ENCODE measurements around the gene CFL2.

CFL2 gene

DNA sequence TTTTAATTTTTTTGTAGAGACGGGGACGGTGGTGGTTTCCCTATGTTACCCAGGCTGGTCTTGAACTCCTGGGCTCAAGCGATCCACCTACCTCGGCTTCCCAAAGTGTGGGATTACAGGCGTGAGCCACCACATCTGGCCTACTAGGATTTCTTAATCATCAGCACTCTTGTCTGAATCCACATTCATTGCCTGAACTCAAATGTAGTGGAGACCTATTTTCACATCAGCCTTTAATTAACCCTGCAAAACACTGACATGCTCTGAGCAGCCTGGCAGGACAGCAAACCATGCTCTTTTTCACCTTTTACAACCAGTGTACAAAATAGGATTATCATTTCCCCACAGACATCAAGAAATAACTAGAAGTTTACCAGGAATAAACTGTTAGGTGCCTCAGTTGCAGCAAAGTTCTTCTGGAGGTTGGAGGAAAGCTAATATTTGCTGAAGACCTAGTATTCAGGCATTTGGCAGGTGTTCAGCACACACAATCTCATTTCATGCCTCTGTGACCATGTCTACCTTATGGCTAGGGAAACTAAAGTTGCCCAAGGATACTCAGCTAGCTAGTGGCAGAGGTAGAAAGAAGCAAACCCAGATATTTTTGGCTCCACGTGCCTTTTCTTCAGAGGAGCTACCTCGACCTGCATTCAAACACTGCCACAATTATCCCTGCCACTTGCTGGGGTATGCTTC is 37.7 kb downstream of the CFL2 start:
- no peak for DNase-seq (ENCODE audit: low read depth, low spot score)

DNA sequence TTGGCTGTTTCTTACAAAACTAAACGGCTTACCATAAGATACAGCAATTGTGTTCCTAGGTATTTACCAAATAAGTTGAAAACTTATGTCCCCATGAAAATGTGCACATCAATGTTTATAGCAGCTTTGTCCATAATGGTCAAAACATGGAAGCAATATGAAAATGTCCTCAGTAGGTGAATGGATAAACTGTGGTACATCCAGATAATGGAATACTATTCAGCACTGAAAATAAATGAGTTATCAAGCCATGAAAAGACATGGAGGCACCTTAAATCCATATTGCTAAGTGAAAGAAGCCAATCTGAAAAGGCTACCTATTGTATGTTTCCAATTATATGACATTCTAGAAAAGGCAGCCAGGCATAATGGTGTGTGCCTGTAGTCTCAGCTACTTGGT is 40.7 kb downstream of the CFL2 start:
- DNase-seq (ENCODE audit: low read depth, low spot score): no peak

DNA sequence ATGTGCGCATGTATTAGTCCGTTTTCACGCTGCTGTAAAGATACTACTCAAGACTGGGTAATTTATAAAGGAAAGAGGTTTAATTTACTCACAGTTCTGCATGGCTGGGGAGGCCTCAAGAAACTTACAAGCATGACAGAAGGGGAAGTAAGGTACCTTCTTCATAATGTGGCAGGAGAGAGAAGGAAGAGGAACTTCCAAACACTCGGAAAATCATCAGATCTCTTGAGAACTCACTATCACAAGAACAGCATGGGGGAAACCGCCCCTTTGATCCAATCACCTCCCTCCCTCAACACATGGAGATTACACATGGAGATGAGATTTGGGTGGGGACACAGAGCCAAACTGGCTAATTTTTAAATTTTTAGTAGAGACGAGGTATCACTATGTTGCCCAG is 42.7 kb downstream of the CFL2 start:
- DNase-seq (ENCODE audit: low read depth, low spot score): no peak

DNA sequence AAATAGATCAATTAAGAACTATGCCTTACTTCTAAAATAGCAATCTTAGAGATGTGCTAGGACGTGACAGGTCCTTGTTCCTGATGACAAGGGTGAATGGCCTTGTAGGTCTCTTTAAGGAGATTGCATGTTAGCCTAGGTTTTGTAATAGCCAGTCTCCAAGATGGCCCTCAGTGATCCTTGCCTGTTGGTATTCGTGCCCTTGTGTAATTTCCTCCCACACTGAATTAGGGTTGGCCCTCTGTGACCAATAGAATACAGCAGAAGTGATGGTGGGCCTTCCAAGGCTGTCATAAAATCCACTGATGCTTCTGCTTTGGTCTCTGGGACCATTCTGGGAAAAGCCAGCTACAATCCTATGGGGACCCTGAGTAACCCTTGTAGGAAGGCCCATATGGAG is 46.3 kb downstream of the CFL2 start:
- no peak for DNase-seq (ENCODE audit: low read depth, low spot score)

DNA sequence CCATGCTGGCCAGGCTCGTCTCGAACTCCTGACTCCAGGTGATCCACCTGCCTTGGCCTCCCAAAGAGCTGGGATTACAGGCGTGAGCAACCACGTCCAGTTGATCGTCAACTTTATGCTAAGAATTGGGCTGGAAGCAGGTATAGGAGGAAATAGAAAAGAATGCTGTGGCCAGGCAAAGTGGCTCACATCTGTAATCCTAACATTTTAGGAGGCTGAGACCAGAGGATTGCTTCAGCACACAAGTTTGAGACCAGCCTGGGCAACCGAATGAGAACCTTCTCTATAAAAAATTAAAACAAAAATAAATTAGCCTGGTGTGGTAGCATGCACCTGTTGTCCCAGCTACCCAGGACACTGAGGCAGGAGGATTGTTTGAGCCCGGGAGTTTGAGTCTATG is 47.4 kb downstream of the CFL2 start:
- no peak for DNase-seq (ENCODE audit: low read depth, low spot score)

DNA sequence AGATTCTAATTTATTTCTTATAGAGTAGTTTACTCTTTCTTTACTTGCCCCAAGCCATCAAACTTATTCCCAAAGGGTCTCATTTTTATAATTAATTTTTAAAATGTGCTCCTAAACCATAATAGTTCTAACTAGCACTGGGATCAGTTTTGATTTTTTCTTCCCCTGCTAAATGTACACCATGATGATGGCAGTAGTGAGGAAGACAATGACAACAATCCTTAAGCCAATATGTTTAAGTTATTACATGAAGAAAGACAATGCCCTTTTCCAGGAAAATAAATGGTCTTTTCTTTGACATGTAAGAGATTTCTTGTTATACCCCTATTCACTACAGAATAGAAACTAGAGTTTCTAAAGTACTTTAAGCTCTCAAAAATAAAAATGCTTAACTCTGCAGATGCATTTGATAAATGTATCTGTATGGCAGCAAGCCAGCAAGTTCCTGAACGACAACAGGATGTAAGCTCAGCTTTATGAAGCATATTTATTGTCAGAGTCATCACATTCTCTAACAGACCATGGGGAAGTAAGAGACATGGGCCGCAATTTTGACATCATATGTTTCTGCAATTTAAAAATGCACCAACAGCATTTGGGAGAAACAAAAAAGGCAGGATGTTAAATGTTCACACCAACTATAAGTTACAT is 48.5 kb downstream of the CFL2 start:
- no peak for DNase-seq (ENCODE audit: low read depth, low spot score)

DNA sequence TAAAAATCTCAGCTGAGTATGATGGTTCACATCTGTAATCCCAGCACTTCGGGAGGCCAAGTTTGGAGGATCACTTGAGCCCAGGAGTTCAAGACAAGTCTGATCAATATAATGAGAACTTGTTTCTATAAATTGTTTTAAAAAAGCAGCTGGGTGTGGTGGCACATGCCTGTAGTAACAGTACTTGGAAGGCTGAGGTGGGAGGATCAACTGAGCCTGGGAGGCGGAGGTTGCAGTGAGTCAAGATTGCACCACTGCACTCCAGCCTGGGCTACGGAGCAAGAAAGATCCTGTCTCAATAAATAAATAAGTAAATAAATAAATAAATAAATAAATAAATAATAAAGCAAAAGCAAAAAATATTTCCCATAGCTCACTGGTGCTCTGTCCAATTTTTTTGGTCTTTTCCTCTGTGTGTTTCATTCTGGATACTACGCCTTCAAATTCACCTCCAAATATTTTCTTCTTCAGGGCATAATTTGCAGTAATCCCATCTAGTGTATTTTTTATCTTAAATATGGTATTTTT is 51.8 kb downstream of the CFL2 start:
- no peak for DNase-seq (ENCODE audit: low read depth, low spot score)

DNA sequence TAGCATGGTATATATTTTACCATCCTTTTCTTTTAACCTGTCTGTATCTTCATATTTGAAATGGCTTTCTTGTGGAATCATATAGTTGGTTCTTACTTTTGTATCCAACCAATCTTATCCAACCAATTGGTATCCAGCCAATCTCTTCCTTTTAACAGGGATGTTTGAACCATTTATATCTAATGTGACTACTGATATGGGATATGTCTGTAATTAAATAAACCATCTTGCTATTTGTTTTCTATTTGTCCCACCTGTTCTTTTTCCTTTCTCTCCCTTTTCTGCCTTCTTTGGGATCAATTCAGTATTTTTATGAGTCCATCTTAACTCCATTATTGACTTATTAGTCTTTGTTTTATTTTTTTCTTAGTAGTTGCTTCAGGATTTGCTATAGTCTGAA is 53.6 kb downstream of the CFL2 start:
- no peak for DNase-seq (ENCODE audit: low read depth, low spot score)
